Adipose tissue (tissue), 3 donors: ENCODE results near the gene LY86. TPM values are rescaled to one million over a fixed set of nuclear protein-coding genes. Genes with fewer than 3 reads are reported as not detected.
"Not testable (repeated sequence)": the region's sequence is repeated elsewhere in the genome, so short reads cannot be mapped to it uniquely, and the experiment has no call there.

Experiments
- H3K27ac ChIP-seq: one replicate; pipeline ENCODE4 v1.5.1; 2013; ENCODE audit warnings: low read depth, low read length
- WGBS, 3 donors: extraction: QIAGEN DNeasy Blood & Tissue Kit; methylation state at CpG; one replicate each; pipeline ENCODE4 v1.1.7; 2013; 5-methylcytosine and 5-hydroxymethylcytosine counted together
- polyA plus RNA-seq, 3 donors: library from polyadenylated mRNA; stranded (reverse); fragments of 200-250 nt; gene quantifications; one replicate each; pipeline ENCODE4 v1.2.3, GENCODE V29; 2013
- donor health status: healthy with polysubstance abuse.
- donor health status: Bipolar disorder and iron deficiency.
- donor health status: healthy.

The LY86 gene
- polyA plus RNA-seq, 3 donors, result 0.28 to 4.5 (median 1.5) TPM

DNA sequence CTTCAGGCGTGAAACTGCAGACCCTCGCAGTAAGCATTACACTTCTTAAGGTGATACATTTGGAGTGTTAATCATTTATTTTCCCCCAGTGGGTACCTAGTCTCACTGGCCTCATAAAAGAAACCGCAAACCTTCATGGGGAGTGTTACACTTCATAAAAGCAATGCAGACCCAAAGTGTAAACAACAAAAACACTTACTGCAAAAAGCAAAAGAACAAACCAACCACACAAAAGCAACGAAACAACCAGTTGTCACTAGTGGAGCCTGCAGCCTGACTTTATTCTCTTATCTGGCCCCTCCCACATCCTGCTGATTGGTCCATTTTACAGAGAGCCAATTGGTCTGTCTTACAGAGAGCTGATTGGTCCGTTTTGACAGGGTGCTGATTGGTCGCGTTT lies 23.8 kb downstream of the LY86 start:
- H3K27ac ChIP-seq, result no peak overlapping the region
- 85 to 96% (median 94%) methylated on average over 7 of the region's 7 CpGs for WGBS, 3 donors

DNA sequence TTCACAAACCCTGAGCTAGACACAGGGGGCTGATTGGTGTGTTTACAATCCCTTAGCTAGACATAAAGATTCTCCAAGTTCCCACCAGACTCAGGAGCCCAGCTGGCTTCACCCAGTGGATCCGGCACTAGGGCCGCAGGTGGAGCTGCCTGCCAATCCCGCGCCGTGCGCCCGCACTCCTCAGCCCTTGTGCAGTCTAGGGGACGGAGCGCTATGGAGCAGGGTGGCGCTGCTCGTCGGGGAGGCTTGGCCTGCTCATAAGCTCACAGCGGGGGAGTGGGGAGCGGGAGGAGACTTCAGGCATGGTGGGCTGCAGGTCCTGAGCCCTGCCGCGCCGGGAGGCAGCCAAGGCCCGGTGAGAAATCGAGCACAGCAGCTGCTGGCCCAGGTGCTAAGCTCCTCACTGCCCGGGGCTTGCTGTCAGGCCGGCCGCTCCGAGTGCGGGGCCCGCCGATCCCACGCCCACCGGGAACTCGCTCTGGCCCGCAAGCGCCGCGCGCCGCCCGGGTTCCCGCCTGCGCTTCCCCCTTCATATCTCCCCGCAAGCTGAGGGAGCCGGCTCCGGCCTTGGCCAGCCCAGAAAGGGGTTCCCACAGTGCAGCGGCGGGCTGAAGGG lies 24.7 kb downstream of the LY86 start:
- H3K27ac ChIP-seq, result not testable (repeated sequence)
- 94 to 98% (median 97%) methylated on average over 39 to 43 of the region's 43 CpGs for WGBS, 3 donors

GRCh38 chr6:6614096-6614982 lies 25.8 kb downstream of the LY86 start:
- no peak overlapping the region for H3K27ac ChIP-seq
- 52 to 80% (median 55%) methylated on average over 27 of the region's 27 CpGs for WGBS, 3 donors

GRCh38 chr6:6614983-6615349 lies 26.4 kb downstream of the LY86 start:
- 29 to 40% (median 32%) methylated on average over 5 of the region's 5 CpGs for WGBS, 3 donors
- H3K27ac ChIP-seq, result no peak overlapping the region

GRCh38 chr6:6616656-6617055 lies 28.1 kb downstream of the LY86 start:
- no peak overlapping the region for H3K27ac ChIP-seq
- 80 to 87% (median 83%) methylated on average over 7 of the region's 7 CpGs for WGBS, 3 donors

- 61 to 85% (median 76%) methylated on average over 8 of the region's 8 CpGs for WGBS, 3 donors
- H3K27ac ChIP-seq, result no peak overlapping the region
Measured at GRCh38 chr6:6619021-6619794, 30.7 kb downstream of the LY86 start.

DNA sequence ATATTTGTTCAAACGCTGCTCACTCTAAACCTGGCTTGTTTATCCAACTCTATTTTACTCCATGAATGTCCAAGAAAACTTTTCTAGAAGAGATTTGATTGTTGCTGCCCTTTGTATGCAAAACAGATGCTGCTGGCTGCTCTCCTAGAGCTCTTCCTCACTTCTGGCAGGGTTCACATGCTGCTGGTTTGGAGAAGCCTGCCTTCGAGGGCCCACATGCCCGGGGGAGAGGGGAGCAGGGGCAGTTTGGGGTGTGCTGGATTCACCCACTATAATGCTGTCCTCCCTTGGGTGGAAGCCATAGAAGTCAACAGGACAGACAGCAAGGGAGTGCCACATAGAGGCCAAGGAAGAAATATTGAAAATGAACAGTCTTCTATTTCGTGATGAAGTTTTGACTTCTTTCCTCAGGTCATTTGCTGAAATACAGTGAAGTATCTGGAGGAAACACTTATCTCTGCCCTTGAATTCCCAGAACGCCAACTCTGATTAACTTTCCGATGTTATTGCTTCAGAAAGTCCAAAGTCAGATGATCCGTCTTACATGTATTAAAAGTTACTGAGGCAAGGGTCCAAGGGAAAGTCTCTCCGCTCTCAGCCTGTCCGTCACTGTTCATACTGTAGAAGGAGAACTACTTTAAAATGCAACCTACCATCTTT lies 32.4 kb downstream of the LY86 start:
- H3K27ac ChIP-seq, result no peak overlapping the region
- 56 to 60% (median 58%) methylated on average over 9 of the region's 9 CpGs for WGBS, 3 donors

- H3K27ac ChIP-seq, result no peak overlapping the region
- WGBS, 3 donors, result 84 to 97% (median 87%) methylated on average over 1 of the region's 1 CpG
Measured at GRCh38 chr6:6622501-6622900, 34.0 kb downstream of the LY86 start.

- no peak overlapping the region for H3K27ac ChIP-seq
- 27 to 73% (median 54%) methylated on average over 1 of the region's 1 CpG for WGBS, 3 donors
Measured at GRCh38 chr6:6623553-6623952, 35.0 kb downstream of the LY86 start.

DNA sequence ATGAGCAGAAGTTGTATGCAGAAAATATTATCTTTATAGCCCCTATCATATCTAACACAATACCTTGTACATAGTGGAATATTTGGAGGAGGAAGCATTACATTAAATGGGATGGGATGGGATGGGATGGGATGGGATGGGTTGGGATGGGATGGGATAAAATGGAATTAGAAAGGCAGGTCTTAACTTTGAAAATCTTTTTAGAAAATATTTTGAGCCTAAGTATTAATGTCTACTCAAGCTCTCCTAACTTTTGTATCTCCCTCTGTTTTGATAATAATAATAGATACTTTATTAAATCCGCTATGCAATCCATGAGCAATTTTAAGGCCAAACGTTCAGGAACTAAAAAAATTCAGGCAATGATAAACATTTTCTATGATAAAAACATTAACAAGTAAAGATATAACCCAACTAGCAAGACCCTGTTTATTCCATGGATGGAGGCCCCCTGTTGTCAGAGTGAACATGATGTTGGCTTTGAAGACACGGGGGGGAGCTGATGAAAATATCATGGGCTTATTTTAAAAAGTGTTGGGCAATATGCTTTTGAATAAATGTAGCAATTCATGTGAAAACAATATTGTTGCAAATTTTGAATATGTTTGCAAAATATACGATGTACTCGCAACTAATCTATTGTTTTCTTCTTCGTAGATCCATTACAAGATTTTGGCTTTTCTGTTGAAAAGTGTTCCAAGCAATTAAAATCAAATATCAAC lies 35.9 kb downstream of the LY86 start:
- no peak overlapping the region for H3K27ac ChIP-seq
- WGBS, 3 donors, result 82 to 90% (median 83%) methylated on average over 6 of the region's 6 CpGs

GRCh38 chr6:6626187-6626586 lies 37.7 kb downstream of the LY86 start:
- 80 to 83% (median 81%) methylated on average over 6 of the region's 6 CpGs for WGBS, 3 donors
- H3K27ac ChIP-seq, result no peak overlapping the region

GRCh38 chr6:6629402-6629801 lies 40.9 kb downstream of the LY86 start:
- 62 to 84% (median 79%) methylated on average over 2 of the region's 2 CpGs for whole genome bisulfite sequencing, 3 donors
- H3K27ac ChIP-seq, result no peak overlapping the region

DNA sequence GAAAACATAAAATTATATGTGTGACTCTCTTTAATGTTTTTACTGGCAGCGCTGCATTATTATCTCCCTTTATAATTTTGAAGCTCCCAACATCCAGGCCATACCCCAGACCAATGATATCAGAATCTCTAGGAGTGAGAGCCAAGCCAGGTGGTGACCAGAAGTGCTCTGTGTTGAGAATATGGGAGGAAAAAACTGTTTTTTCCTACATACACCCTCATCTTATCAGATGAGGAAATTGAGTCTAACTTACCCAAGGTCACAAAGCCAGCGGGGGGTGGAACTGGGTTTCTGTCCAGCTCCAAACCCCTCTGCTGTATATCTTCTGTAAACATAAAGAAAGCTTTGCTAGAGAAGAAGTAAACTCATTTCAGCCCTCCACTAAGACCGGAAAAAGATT lies 42.5 kb downstream of the LY86 start:
- WGBS, 3 donors, result 40 to 85% (median 81%) methylated on average over 3 of the region's 3 CpGs
- H3K27ac ChIP-seq, result no peak overlapping the region

DNA sequence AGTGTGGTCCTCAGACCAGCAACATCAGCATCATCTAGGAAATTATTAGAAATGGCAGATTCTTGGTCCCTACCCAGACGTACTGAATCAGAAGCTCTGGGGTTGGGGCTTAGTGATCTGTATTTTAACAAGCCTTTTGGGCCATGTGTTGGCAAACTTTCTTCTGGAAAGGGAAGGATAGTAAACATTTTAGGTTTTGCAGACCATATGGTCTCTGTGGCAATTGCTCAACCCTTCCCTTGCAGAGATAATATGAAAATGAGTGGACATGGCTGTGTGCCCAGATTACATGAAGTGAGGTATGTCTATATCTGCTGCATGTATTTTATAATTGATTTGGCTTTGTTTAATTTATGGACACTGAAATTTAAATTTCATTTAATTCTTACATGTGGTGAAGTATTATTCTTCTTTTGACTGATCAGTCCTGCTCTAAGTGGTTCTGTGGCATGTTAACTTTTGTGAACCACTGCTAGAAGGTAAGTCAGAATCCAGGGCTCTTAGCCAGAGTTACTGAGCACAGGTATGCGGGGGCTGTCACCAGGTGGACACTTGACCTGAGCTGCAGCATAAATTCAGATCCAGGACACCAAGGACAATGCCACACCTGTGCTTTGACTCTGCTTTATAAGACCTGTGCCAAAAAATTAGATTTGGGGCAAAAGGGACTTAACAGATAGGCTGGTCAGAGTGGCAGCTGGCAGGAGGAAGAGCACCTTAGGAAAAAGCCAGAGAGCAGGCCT lies 43.2 kb downstream of the LY86 start:
- WGBS, 3 donors, result 23 to 70% (median 51%) methylated on average over 2 of the region's 2 CpGs
- no peak overlapping the region for H3K27ac ChIP-seq

DNA sequence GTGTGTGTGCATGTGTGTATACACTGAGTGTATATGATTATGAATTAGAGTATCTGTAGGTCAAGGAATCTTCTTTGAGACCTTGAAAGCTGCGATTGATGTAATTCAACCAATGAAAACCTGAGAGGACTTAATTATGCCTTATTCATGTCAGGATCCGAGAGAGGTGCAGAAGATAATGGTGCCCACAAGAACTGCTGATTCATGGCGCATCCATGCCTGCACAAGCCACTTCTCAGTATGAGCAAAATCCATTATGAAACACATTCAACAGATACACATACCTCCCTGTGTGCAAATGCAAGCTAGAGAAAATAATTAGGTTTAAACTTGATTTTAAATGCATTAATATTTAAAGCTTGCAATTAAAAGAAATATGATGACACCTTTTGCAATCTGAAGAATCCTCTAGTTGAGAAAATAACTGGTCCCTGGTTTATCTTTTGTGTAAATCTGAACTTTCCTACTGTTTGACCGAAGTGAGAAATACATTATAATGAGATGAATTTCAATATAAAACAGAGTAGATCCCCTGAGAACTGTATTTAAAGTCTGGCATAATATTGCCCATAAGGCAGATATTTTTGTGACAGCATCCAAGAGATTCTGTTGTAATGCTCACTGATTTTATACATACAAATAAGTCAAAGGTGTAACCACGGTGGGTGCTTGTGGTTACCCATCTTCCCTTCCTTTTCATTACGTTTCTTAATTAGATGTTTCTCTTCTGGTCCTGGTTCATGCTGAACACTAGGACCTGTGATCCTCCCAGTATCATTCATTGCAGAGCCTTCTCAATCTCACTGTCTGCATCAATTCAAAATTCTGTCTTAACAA lies 45.6 kb downstream of the LY86 start:
- H3K27ac ChIP-seq, result no peak overlapping the region
- WGBS, 3 donors, result 80 to 88% (median 84%) methylated on average over 6 of the region's 6 CpGs

- 78 to 92% (median 79%) methylated on average over 1 of the region's 1 CpG for WGBS, 3 donors
- H3K27ac ChIP-seq, result no peak overlapping the region
Measured at GRCh38 chr6:6634735-6635075, 46.2 kb downstream of the LY86 start.

DNA sequence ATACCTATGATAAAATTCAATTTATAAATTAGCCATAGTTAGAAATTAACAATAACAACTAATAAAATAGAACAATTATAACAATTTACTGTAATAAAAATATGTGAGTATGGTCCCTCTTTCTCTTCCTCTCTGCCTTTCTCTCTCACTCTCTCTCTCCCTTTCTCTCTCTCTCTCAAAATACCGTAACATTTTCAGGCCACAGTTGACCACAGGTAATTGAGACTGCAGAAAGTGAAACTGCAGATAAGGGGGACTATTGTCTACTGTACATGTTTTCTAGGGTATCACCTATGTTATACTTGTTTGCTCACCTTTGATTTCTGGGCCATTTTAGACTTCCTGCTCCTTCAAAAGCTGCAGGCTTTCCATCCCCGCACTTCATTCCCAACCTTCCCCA lies 46.8 kb downstream of the LY86 start:
- H3K27ac ChIP-seq, result no peak overlapping the region
- whole genome bisulfite sequencing, 3 donors, result 76 to 93% (median 87%) methylated on average over 2 of the region's 2 CpGs
